A549 (cell line): ENCODE data around the gene IFI30. TPM values are rescaled to one million over a fixed set of nuclear protein-coding genes. Genes with fewer than 3 reads are reported as not detected.

Experiments used
- ATAC-seq, 2 experiments: fragments of 200-7000 bp in 1 of 2; fragments of >200 bp in 1 of 2; cut with Nextera tagmentation in 1 of 2; cut with Tn5 transposase in 1 of 2; 3 replicates each; pipeline versions ENCODE4 v1.8.0 to v1.9.1; 2018 to 2020; ENCODE audit warnings: mild to moderate bottlenecking in 1 of 2, moderate library complexity in 1 of 2
- CTCF ChIA-PET: fragments of 300-600 bp; sonication (Branson Sonifier 250); formaldehyde crosslinking; extraction: SDS; loops from one replicate; lab custom pipeline; 2021; ENCODE audit warnings: antibody characterized with exemption, inconsistent platforms; lab: Yijun Ruan, JAX
- POLR2A ChIA-PET: fragments of 350-600 bp; formaldehyde crosslinking; extraction: SDS; loops from one replicate; lab custom pipeline; 2021; ENCODE audit warnings: antibody characterized with exemption, inconsistent platforms; lab: Yijun Ruan, JAX
- DNase-seq, 2 experiments: peaks; one replicate each; pipeline versions ENCODE4 v3.0.0 to v3.0.0-alpha.2; 2011 to 2016; ENCODE audit warnings: low read depth in 1 of 2, low spot score in 1 of 2
- FAIRE-seq: peaks from 2 replicates; lab custom pipeline; 2011; peaks lifted over from hg19 to GRCh38; lab: Jason Lieb, UNC
- H3K27ac ChIP-seq, 2 experiments: fragments of >200 bp; sonication (Bioruptor Twin); formaldehyde crosslinking; 3 replicates each; pipeline ENCODE4 v1.5.1; 2016 to 2017
- H3K4me1 ChIP-seq: fragments of >200 bp; sonication (Bioruptor Twin); formaldehyde crosslinking; 3 replicates; pipeline ENCODE4 v1.6.1; 2016
- H3K4me2 ChIP-seq: fragments of >200 bp; sonication (Bioruptor Twin); formaldehyde crosslinking; 3 replicates; pipeline ENCODE4 v1.6.1; 2016
- H3K4me3 ChIP-seq: fragments of >200 bp; sonication (Bioruptor Twin); formaldehyde crosslinking; 3 replicates; pipeline ENCODE4 v1.5.1; 2016
- H3K9me3 ChIP-seq: fragments of >200 bp; sonication (Bioruptor Twin); formaldehyde crosslinking; 3 replicates; pipeline ENCODE4 v1.6.1; 2016
- BHLHE40 ChIP-seq: IDR thresholded peaks from 2 replicates; pipeline ENCODE4 v1.6.1; 2012; ENCODE audit warnings: low read depth, low read length, inconsistent platforms
- CBX2 ChIP-seq: fragments of 200-600 bp; sonication (generic); IDR thresholded peaks from 2 replicates; pipeline ENCODE4 v1.6.1; 2016; ENCODE audit warnings: low read depth, mild to moderate bottlenecking, borderline replicate concordance
- CBX8 ChIP-seq: fragments of 200-600 bp; sonication (generic); IDR thresholded peaks from 2 replicates; pipeline ENCODE4 v1.6.1; 2016
- CEBPB ChIP-seq, 2 experiments: fragments of >200 bp in 1 of 2; sonication (Bioruptor Twin) in 1 of 2; formaldehyde crosslinking in 1 of 2; IDR thresholded peaks; 2 replicates each; pipeline ENCODE4 v1.6.1; 2012 to 2016
- CHD2 ChIP-seq: fragments of 150-350 bp; IDR thresholded peaks from 2 replicates; pipeline ENCODE4 v1.6.1; 2014; ENCODE audit warnings: low read length; ENCODE audit not compliant: partially characterized antibody
- EHF ChIP-seq: fragments of 250-450 bp; sonication (Bioruptor Pico); IDR thresholded peaks from 2 replicates; pipeline ENCODE4 v1.5.0; 2020; ENCODE audit warnings: mild to moderate bottlenecking
- ELK1 ChIP-seq: fragments of 150-350 bp; IDR thresholded peaks from 2 replicates; pipeline ENCODE4 v1.6.1; 2014; ENCODE audit warnings: low read depth, mild to moderate bottlenecking, low read length
- ESRRA ChIP-seq: fragments of 150-350 bp; IDR thresholded peaks from 2 replicates; pipeline ENCODE4 v1.6.1; 2014; ENCODE audit warnings: mild to moderate bottlenecking, low read length, borderline replicate concordance
- GATA3 ChIP-seq: IDR thresholded peaks from 2 replicates; pipeline ENCODE4 v1.6.1; 2012; ENCODE audit warnings: borderline replicate concordance
- HOXA7 ChIP-seq: fragments of 250-450 bp; sonication (Bioruptor Pico); IDR thresholded peaks from 2 replicates; pipeline ENCODE4 v1.5.0; 2020; ENCODE audit warnings: mild to moderate bottlenecking, moderate library complexity
- HOXB5 ChIP-seq: fragments of 250-450 bp; sonication (Bioruptor Pico); IDR thresholded peaks from 2 replicates; pipeline ENCODE4 v1.5.0; 2020; ENCODE audit warnings: mild to moderate bottlenecking, moderate library complexity
- JUN ChIP-seq, 2 experiments: fragments of >200 bp; sonication (Bioruptor Twin); formaldehyde crosslinking; IDR thresholded peaks; 2 replicates in 1 of 2; 3 replicates in 1 of 2; pipeline ENCODE4 v1.6.1; 2016 to 2017
- JUNB ChIP-seq: fragments of >200 bp; sonication (Bioruptor Twin); formaldehyde crosslinking; IDR thresholded peaks from 2 replicates; pipeline ENCODE4 v1.6.1; 2016
- KDM5A ChIP-seq: fragments of 200-600 bp; sonication (generic); IDR thresholded peaks from 2 replicates; pipeline ENCODE4 v1.6.1; 2016; ENCODE audit warnings: antibody characterized with exemption, mild to moderate bottlenecking
- MAFK ChIP-seq: fragments of 450-650 bp; IDR thresholded peaks from 2 replicates; pipeline ENCODE4 v1.6.1; 2014; ENCODE audit not compliant: partially characterized antibody
- MYC ChIP-seq: IDR thresholded peaks from 2 replicates; pipeline ENCODE4 v1.6.1; 2012; ENCODE audit warnings: mild to moderate bottlenecking, inconsistent platforms, low read length, improper control_type of control experiment, borderline replicate concordance
- RAD21 ChIP-seq, 2 experiments: fragments of >200 bp in 1 of 2; sonication (Bioruptor Twin) in 1 of 2; formaldehyde crosslinking in 1 of 2; IDR thresholded peaks in 1 of 2; conservative IDR thresholded peaks in 1 of 2; 2 replicates in 1 of 2; 3 replicates in 1 of 2; pipeline ENCODE4 v1.6.1; 2012 to 2018; ENCODE audit warnings: inconsistent platforms in 1 of 2
- RARB ChIP-seq: fragments of 250-450 bp; sonication (Bioruptor Pico); IDR thresholded peaks from 2 replicates; pipeline ENCODE4 v1.8.0; 2021; ENCODE audit warnings: mild to moderate bottlenecking, moderate library complexity
- RFX5 ChIP-seq: fragments of 450-650 bp; IDR thresholded peaks from 2 replicates; pipeline ENCODE4 v1.7.1; 2014; ENCODE audit warnings: antibody characterized with exemption, mild to moderate bottlenecking, moderate library complexity
- SMC3 ChIP-seq: fragments of >200 bp; sonication (Bioruptor Twin); formaldehyde crosslinking; IDR thresholded peaks from 3 replicates; pipeline ENCODE4 v1.6.1; 2018; ENCODE audit warnings: inconsistent platforms
- TFCP2L1 ChIP-seq: fragments of 250-450 bp; sonication (Bioruptor Pico); IDR thresholded peaks from 2 replicates; pipeline ENCODE4 v1.5.0; 2021; ENCODE audit warnings: mild to moderate bottlenecking
- ZC3H11A ChIP-seq: fragments of 450-650 bp; IDR thresholded peaks from 2 replicates; pipeline ENCODE4 v1.6.1; 2014; ENCODE audit warnings: antibody characterized with exemption, mild to moderate bottlenecking
- ZSCAN20 ChIP-seq: fragments of 250-450 bp; sonication (Bioruptor Pico); IDR thresholded peaks from 2 replicates; pipeline ENCODE4 v1.8.0; 2022; ENCODE audit warnings: mild to moderate bottlenecking, moderate library complexity
- WGBS: methylation state at CpG from one replicate; pipeline ENCODE4 v1.1.6; 2017; ENCODE audit errors: missing lambda C conversion rate; 5-methylcytosine and 5-hydroxymethylcytosine counted together
- polyA plus RNA-seq, 4 experiments: library from polyadenylated mRNA; depleted of rRNA in 3 of 4; stranded (reverse); fragments of >200 nt; fragmentation: RNase III in 1 of 4; extraction: RNeasy Plus Mini Kit Qiagen cat#74134 plus additional on column Dnase treatment in 1 of 4; gene quantifications; 2 replicates in 3 of 4; 3 replicates in 1 of 4; pipeline ENCODE4 v1.2.3, GENCODE V29; 2011 to 2017
- TF ChIP-seq, protein P1 (sequence below): fragments of 250-450 bp; sonication (Bioruptor Pico); IDR thresholded peaks from 2 replicates; pipeline ENCODE4 v1.5.0; 2020; ENCODE audit warnings: low read depth, mild to moderate bottlenecking, moderate library complexity
- TF ChIP-seq, protein P2 (sequence below): IDR thresholded peaks from 2 replicates; pipeline ENCODE4 v1.6.1; 2012
- TF ChIP-seq, protein P3 (sequence below): fragments of >200 bp; sonication (Bioruptor Twin); formaldehyde crosslinking; IDR thresholded peaks from 2 replicates; pipeline ENCODE4 v1.6.1; 2016
- TF ChIP-seq, protein P4 (sequence below): fragments of 450-650 bp; IDR thresholded peaks from 2 replicates; pipeline ENCODE4 v1.6.1; 2014; ENCODE audit warnings: antibody characterized with exemption

Gene IFI30
- polyA plus RNA-seq, 2 of the 4 experiments (the other 2 are of a cell fraction) = 11.2 to 13.5 TPM

DNA sequence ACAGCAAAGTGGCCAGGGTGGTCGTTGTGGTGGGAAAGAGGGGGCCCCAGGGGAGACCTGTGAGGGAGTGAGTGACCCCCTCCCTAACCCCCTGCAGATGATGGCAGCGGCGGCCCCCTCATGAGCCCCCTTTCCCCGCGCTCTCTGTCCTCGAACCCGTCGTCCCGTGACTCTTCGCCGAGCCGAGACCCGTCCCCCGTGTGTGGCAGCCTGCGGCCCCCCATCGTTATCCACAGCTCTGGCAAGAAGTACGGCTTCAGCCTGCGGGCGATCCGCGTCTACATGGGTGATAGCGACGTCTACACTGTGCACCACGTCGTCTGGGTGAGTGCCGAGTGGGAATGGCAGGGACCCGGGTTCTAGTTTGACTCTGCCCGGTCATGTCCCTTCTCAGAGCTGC lies 28.7 kb upstream of the IFI30 start:
- 94% methylated on average over 27 of the region's 28 CpGs for WGBS
- POLR2A ChIA-PET = no interaction called here

GRCh38 chr19:18145391-18145999 lies 28.1 kb upstream of the IFI30 start:
- FAIRE-seq (no peak), DNase-seq (no peak), ATAC-seq (no peak)
- no peak overlapping the region for H3K4me2 ChIP-seq
- TF ChIP-seq, protein P1, sequence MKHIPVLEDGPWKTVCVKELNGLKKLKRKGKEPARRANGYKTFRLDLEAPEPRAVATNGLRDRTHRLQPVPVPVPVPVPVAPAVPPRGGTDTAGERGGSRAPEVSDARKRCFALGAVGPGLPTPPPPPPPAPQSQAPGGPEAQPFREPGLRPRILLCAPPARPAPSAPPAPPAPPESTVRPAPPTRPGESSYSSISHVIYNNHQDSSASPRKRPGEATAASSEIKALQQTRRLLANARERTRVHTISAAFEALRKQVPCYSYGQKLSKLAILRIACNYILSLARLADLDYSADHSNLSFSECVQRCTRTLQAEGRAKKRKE (CRISPR knock-in tag) = no peak
- no peak for TF ChIP-seq ZSCAN20 (CRISPR knock-in tag)
- TF ChIP-seq, protein P2, sequence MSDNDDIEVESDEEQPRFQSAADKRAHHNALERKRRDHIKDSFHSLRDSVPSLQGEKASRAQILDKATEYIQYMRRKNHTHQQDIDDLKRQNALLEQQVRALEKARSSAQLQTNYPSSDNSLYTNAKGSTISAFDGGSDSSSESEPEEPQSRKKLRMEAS = no peak
- no peak for TF ChIP-seq RARB (CRISPR knock-in tag)
- no peak for TF ChIP-seq JUN (IDR thresholded peaks at IDR 0.05)
- TF ChIP-seq HOXA7 (CRISPR knock-in tag) = no peak
- TF ChIP-seq KDM5A = no peak
- TF ChIP-seq ZC3H11A = no peak
- TF ChIP-seq BHLHE40 = no peak
- no peak for TF ChIP-seq CBX2
- no peak for TF ChIP-seq CEBPB (IDR thresholded peaks at IDR 0.05)
- TF ChIP-seq RAD21 (conservative IDR thresholded peaks at IDR 0.05 in 1 of 2, IDR thresholded peaks at IDR 0.05 in 1 of 2) = no peak
- no peaks in the 10 kb centered on the region for H3K9me3 ChIP-seq
- CTCF ChIA-PET = interaction anchor here (1.2 to 1.5 kb wide), 4 partner anchors 32 to 134 kb away, joined by 3 to 6 read pairs (median 3); no protein-coding TSS in a partner anchor
- H3K4me1 ChIP-seq = no peaks in the 10 kb centered on the region
- H3K4me3 ChIP-seq = no peak overlapping the region
- 90% methylated on average over 19 of the region's 19 CpGs for WGBS
- no peak overlapping the region for H3K27ac ChIP-seq
- POLR2A ChIA-PET = no interaction called here

More for the DNA sequence above, 28.7 kb upstream of the IFI30 start:
- TF ChIP-seq ZSCAN20 (CRISPR knock-in tag) (no peak), RARB (CRISPR knock-in tag) (no peak), ESRRA (no peak), HOXB5 (CRISPR knock-in tag) (no peak)
- TF ChIP-seq, protein P1 (CRISPR knock-in tag) = no peak
- no peak for FAIRE-seq
- CTCF ChIA-PET = interaction anchor here (1.0 to 1.5 kb wide), 5 partner anchors 32 to 134 kb away, joined by 3 to 6 read pairs (median 3); no protein-coding TSS in a partner anchor
- H3K4me1 ChIP-seq = no peaks in the 10 kb centered on the region
- no peak overlapping the region for H3K27ac ChIP-seq
- no peak overlapping the region for H3K4me2 ChIP-seq
- DNase-seq = no peak
- no peaks in the 10 kb centered on the region for H3K9me3 ChIP-seq
- ATAC-seq = no peak
- no peak overlapping the region for H3K4me3 ChIP-seq

- no peak overlapping the region for H3K27ac ChIP-seq
- CTCF ChIA-PET = no interaction called here
- ATAC-seq = no peak
- H3K4me3 ChIP-seq = no peak overlapping the region
- POLR2A ChIA-PET = no interaction called here
- TF ChIP-seq, protein P3, sequence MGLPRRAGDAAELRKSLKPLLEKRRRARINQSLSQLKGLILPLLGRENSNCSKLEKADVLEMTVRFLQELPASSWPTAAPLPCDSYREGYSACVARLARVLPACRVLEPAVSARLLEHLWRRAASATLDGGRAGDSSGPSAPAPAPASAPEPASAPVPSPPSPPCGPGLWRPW = no peak
- no peak for TF ChIP-seq MYC
- TF ChIP-seq, protein P4, sequence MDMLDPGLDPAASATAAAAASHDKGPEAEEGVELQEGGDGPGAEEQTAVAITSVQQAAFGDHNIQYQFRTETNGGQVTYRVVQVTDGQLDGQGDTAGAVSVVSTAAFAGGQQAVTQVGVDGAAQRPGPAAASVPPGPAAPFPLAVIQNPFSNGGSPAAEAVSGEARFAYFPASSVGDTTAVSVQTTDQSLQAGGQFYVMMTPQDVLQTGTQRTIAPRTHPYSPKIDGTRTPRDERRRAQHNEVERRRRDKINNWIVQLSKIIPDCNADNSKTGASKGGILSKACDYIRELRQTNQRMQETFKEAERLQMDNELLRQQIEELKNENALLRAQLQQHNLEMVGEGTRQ = no peak
- TF ChIP-seq, protein P1 (CRISPR knock-in tag) = no peak
- no peak for TF ChIP-seq TFCP2L1 (CRISPR knock-in tag)
- TF ChIP-seq CHD2 = no peak
- no peak for TF ChIP-seq BHLHE40
- TF ChIP-seq EHF (CRISPR knock-in tag) = no peak
- TF ChIP-seq SMC3 = no peak
- no peak for TF ChIP-seq CBX8
- TF ChIP-seq RFX5 = no peak
- no peak for TF ChIP-seq MAFK
- no peak for TF ChIP-seq JUNB
- TF ChIP-seq ELK1 = no peak
- TF ChIP-seq ZSCAN20 (CRISPR knock-in tag) = no peak
- no peak for TF ChIP-seq HOXB5 (CRISPR knock-in tag)
- no peak for TF ChIP-seq GATA3
- TF ChIP-seq KDM5A = no peak
- TF ChIP-seq JUN (IDR thresholded peaks at IDR 0.05) = no peak
- TF ChIP-seq, all 56 proteins: peak for 0
- H3K9me3 ChIP-seq = no peaks in the 10 kb centered on the region
- FAIRE-seq (no peak), DNase-seq (no peak)
- no peak overlapping the region for H3K4me2 ChIP-seq
- peaks cover 7% of the 10 kb centered on the region for H3K4me1 ChIP-seq
- WGBS = 85% methylated on average over 3 of the region's 13 CpGs
Measured at GRCh38 chr19:18147396-18147795, 26.2 kb upstream of the IFI30 start.
